Astrocyte (in vitro differentiated cells and primary cell): ENCODE measurements around the gene LAMB4. TPM values are rescaled to one million over a fixed set of nuclear protein-coding genes. Genes with fewer than 3 reads are reported as not detected.

Experiments
- DNase-seq: peaks from one replicate; pipeline ENCODE4 v3.0.0-alpha.2; 2010; ENCODE audit warnings: low read depth
- FAIRE-seq: peaks from 2 replicates; lab custom pipeline; 2011; peaks lifted over from hg19 to GRCh38; lab: Jason Lieb, UNC
- H2AFZ ChIP-seq: 2 replicates; pipeline ENCODE4 v1.6.0; 2012; ENCODE audit warnings: low read depth, low read length, inconsistent platforms
- H3K27ac ChIP-seq: 2 replicates; pipeline ENCODE4 v1.5.1; 2011; ENCODE audit warnings: low read depth, low read length, inconsistent platforms
- H3K27me3 ChIP-seq: 2 replicates; pipeline ENCODE4 v1.6.0; 2011; ENCODE audit warnings: low read length, inconsistent platforms; ENCODE audit not compliant: insufficient read depth
- H3K36me3 ChIP-seq: 2 replicates; pipeline ENCODE4 v1.5.1; 2011; ENCODE audit warnings: low read length, inconsistent platforms; ENCODE audit not compliant: insufficient read depth
- H3K4me1 ChIP-seq: 2 replicates; pipeline ENCODE4 v1.5.1; 2011; ENCODE audit warnings: low read length, inconsistent platforms; ENCODE audit not compliant: insufficient read depth
- H3K4me2 ChIP-seq: 2 replicates; pipeline ENCODE4 v1.6.0; 2012; ENCODE audit warnings: low read length, inconsistent platforms
- H3K4me3 ChIP-seq: 2 replicates; pipeline ENCODE4 v1.5.1; 2011; ENCODE audit warnings: low read depth, mild to moderate bottlenecking, low read length, inconsistent platforms; ENCODE audit not compliant: insufficient read depth
- H3K79me2 ChIP-seq: 2 replicates; pipeline ENCODE4 v1.6.0; 2012; ENCODE audit warnings: mild to moderate bottlenecking, low read length, inconsistent platforms; ENCODE audit not compliant: insufficient read depth
- H3K9ac ChIP-seq: 2 replicates; pipeline ENCODE4 v1.6.0; 2012; ENCODE audit warnings: mild to moderate bottlenecking, low read length, inconsistent platforms
- H3K9me3 ChIP-seq: 2 replicates; pipeline ENCODE4 v1.5.1; 2012; ENCODE audit warnings: low read depth, mild to moderate bottlenecking, low read length, inconsistent platforms; ENCODE audit not compliant: insufficient read depth
- H4K20me1 ChIP-seq: 2 replicates; pipeline ENCODE4 v1.6.0; 2012; ENCODE audit warnings: low read length, inconsistent platforms; ENCODE audit not compliant: insufficient read depth
- H3K27ac Mint-ChIP-seq: one replicate; pipeline ENCODE4 v1.8.0; 2021; ENCODE audit warnings: mild to moderate bottlenecking, mixed read lengths; ENCODE audit not compliant: unreplicated experiment
- H3K27me3 Mint-ChIP-seq: one replicate; pipeline ENCODE4 v1.8.0; 2021; ENCODE audit warnings: low read depth, mixed read lengths; ENCODE audit not compliant: unreplicated experiment
- H3K36me3 Mint-ChIP-seq: one replicate; pipeline ENCODE4 v1.8.0; 2021; ENCODE audit warnings: low read depth, mixed read lengths; ENCODE audit not compliant: unreplicated experiment
- H3K4me1 Mint-ChIP-seq: one replicate; pipeline ENCODE4 v1.8.0; 2021; ENCODE audit warnings: low read depth, mixed read lengths; ENCODE audit not compliant: unreplicated experiment
- H3K4me3 Mint-ChIP-seq: one replicate; pipeline ENCODE4 v1.8.0; 2021; ENCODE audit warnings: mild to moderate bottlenecking, moderate library complexity, mixed read lengths; ENCODE audit not compliant: unreplicated experiment
- H3K9me3 Mint-ChIP-seq: one replicate; pipeline ENCODE4 v1.8.0; 2021; ENCODE audit warnings: mild to moderate bottlenecking, mixed read lengths; ENCODE audit not compliant: unreplicated experiment
- EZH2 ChIP-seq: IDR thresholded peaks from 2 replicates; pipeline ENCODE4 v1.6.1; 2012; ENCODE audit warnings: mild to moderate bottlenecking, low read length, inconsistent platforms; ENCODE audit not compliant: insufficient read depth
- total RNA-seq: library from RNA; stranded (reverse); gene quantifications from 2 replicates; pipeline ENCODE4 v1.2.1, GENCODE V29; 2021
- TF ChIP-seq, protein P1 (sequence below): IDR thresholded peaks from 2 replicates; pipeline ENCODE4 v1.5.1; 2011; ENCODE audit warnings: low read depth, mild to moderate bottlenecking, inconsistent platforms, low read length, moderate library complexity; ENCODE audit not compliant: insufficient read depth

Gene LAMB4
- total RNA-seq, 1 donor from 2014 or later, result 0.16 TPM

DNA sequence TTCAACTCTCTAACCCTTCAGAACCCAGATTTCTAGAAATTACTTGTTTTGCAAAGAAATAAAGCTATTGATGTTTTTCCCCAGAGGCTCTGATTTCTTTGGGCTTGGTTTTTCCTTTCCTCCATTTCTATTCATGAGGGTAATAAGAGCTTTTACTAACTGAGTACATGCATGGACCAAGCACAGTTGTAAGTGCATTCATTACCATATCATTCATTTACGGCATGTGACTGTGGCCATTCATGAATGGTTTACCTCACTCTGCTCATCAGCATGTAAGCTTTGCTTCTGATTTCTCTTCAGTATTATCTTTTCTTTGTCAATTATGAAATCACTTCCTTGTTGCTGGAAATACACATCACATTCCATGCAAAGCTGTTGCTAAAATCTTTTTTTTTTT, 42.4 kb downstream of the LAMB4 start:
- no peaks in the 10 kb centered on the region for H3K27me3 ChIP-seq
- FAIRE-seq (no peak), DNase-seq (no peak)
- Mint-ChIP-seq H3K4me3 (no peak overlapping the region), H3K9me3 (peaks cover 4% of the 10 kb centered on the region), H3K36me3 (no peaks in the 10 kb centered on the region), H3K4me1 (peaks cover 34% of the 10 kb centered on the region), H3K27ac (no peak overlapping the region), H3K27me3 (no peaks in the 10 kb centered on the region)
- no peaks in the 10 kb centered on the region for H4K20me1 ChIP-seq
- no peak overlapping the region for H2AFZ ChIP-seq
- peaks cover 6% of the 10 kb centered on the region for H3K4me1 ChIP-seq
- no peak overlapping the region for H3K27ac ChIP-seq
- H3K4me3 ChIP-seq, result no peak overlapping the region
- H3K79me2 ChIP-seq, result no peaks in the 10 kb centered on the region
- no peak for TF ChIP-seq EZH2
- TF ChIP-seq, protein P1, sequence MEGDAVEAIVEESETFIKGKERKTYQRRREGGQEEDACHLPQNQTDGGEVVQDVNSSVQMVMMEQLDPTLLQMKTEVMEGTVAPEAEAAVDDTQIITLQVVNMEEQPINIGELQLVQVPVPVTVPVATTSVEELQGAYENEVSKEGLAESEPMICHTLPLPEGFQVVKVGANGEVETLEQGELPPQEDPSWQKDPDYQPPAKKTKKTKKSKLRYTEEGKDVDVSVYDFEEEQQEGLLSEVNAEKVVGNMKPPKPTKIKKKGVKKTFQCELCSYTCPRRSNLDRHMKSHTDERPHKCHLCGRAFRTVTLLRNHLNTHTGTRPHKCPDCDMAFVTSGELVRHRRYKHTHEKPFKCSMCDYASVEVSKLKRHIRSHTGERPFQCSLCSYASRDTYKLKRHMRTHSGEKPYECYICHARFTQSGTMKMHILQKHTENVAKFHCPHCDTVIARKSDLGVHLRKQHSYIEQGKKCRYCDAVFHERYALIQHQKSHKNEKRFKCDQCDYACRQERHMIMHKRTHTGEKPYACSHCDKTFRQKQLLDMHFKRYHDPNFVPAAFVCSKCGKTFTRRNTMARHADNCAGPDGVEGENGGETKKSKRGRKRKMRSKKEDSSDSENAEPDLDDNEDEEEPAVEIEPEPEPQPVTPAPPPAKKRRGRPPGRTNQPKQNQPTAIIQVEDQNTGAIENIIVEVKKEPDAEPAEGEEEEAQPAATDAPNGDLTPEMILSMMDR, result no peak
- no peaks in the 10 kb centered on the region for H3K36me3 ChIP-seq
- no peaks in the 10 kb centered on the region for H3K9me3 ChIP-seq
- H3K9ac ChIP-seq, result no peak overlapping the region
- H3K4me2 ChIP-seq, result no peak overlapping the region

DNA sequence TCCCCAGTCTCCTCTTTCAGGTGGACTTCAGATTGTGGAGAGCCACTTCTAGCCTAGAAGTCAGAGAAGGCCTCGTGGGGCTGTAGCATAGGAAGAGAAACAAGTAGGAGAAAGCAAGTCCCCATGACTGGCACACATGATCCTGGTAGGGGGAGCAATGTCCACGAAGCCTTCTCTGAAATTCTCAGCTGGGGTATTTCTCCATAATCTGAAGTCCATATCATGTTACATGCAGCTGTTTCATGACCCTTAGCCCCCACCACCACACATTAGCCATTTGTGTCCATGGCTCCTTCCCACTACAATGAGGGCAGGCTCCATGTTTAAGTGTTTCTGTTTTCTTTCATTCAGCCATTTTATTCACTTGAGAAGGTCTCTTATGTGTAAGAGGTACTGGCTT, 43.2 kb downstream of the LAMB4 start:
- Mint-ChIP-seq H3K4me3 (no peak overlapping the region), H3K9me3 (peaks cover 4% of the 10 kb centered on the region), H3K27ac (no peak overlapping the region), H3K36me3 (no peaks in the 10 kb centered on the region), H3K27me3 (no peaks in the 10 kb centered on the region), H3K4me1 (peaks cover 32% of the 10 kb centered on the region)
- no peak overlapping the region for H3K9ac ChIP-seq
- H3K36me3 ChIP-seq, result no peaks in the 10 kb centered on the region
- H3K79me2 ChIP-seq, result no peaks in the 10 kb centered on the region
- TF ChIP-seq, protein P1, result no peak
- TF ChIP-seq EZH2, result no peak
- no peak overlapping the region for H2AFZ ChIP-seq
- DNase-seq (no peak), FAIRE-seq (no peak)
- H3K4me3 ChIP-seq, result no peak overlapping the region
- H3K4me2 ChIP-seq, result no peak overlapping the region
- H3K27ac ChIP-seq, result no peak overlapping the region
- H3K27me3 ChIP-seq, result no peaks in the 10 kb centered on the region
- H4K20me1 ChIP-seq, result no peaks in the 10 kb centered on the region
- H3K9me3 ChIP-seq, result no peaks in the 10 kb centered on the region
- H3K4me1 ChIP-seq, result peaks cover 6% of the 10 kb centered on the region

DNA sequence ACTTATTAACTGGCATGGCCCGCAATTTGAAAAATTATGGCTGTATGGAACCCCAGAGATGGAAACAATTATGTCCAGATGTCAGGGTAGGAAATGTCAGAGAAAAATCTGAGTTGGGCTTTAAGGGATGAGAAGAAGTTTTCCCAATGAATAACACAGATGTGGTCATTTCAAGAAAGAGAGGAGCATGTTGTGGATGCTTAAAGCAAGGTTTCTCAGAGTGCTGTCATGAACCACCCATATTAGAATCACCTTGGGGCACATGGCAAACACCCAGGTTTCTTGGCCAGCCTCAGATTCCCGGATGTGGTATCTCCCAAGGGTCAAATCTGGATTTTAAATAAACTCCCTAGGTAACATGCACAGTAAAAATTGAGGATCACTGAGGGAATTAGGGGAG, 43.6 kb downstream of the LAMB4 start:
- Mint-ChIP-seq H3K4me3 (no peak overlapping the region), H3K36me3 (no peaks in the 10 kb centered on the region), H3K27ac (no peak overlapping the region), H3K4me1 (peaks cover 28% of the 10 kb centered on the region), H3K9me3 (peaks cover 6% of the 10 kb centered on the region), H3K27me3 (no peaks in the 10 kb centered on the region)
- Histone ChIP-seq H3K4me1 (peaks cover 6% of the 10 kb centered on the region), H3K9me3 (no peaks in the 10 kb centered on the region), H3K27ac (no peak overlapping the region), H4K20me1 (no peaks in the 10 kb centered on the region), H3K36me3 (no peaks in the 10 kb centered on the region), H3K4me3 (no peak overlapping the region), H3K79me2 (no peaks in the 10 kb centered on the region), H3K4me2 (no peak overlapping the region), H2AFZ (no peak overlapping the region), H3K27me3 (no peaks in the 10 kb centered on the region), H3K9ac (no peak overlapping the region)
- DNase-seq (no peak), FAIRE-seq (no peak)
- TF ChIP-seq, protein P1, result no peak
- no peak for TF ChIP-seq EZH2
